Right atrium auricular region (tissue), 2 donors: ENCODE data around the gene EXOC3. TPM values are rescaled to one million over a fixed set of nuclear protein-coding genes. Genes with fewer than 3 reads are reported as not detected.

Source experiments
- DNase-seq: peaks from one replicate; pipeline ENCODE4 v3.0.0-alpha.2; 2019; ENCODE audit warnings: low spot score
- H3K27ac ChIP-seq, 2 donors: fragments of 200-600 bp; sonication (generic); 1 replicate in 1 of 2; 2 replicates in 1 of 2; pipeline ENCODE4 v1.5.1; 2016 to 2019
- H3K27me3 ChIP-seq, 2 donors: fragments of 200-600 bp; sonication (generic); one replicate each; pipeline versions ENCODE4 v1.5.1 to v1.6.0; 2017 to 2019
- H3K36me3 ChIP-seq: fragments of 200-600 bp; sonication (generic); one replicate; pipeline ENCODE4 v1.5.1; 2016
- H3K4me1 ChIP-seq, 2 donors: fragments of 200-600 bp; sonication (generic); one replicate each; pipeline versions ENCODE4 v1.5.1 to v1.6.0; 2017 to 2019
- H3K4me3 ChIP-seq, 2 donors: fragments of 200-600 bp; sonication (generic); 1 replicate in 1 of 2; 2 replicates in 1 of 2; pipeline ENCODE4 v1.5.1; 2017 to 2019; ENCODE audit warnings: mild to moderate bottlenecking in 1 of 2, moderate library complexity in 1 of 2
- H3K9me3 ChIP-seq, 2 donors: fragments of 200-600 bp; sonication (generic); one replicate each; pipeline ENCODE4 v1.5.1; 2019
- CTCF ChIP-seq, 2 donors: fragments of 200-600 bp; sonication (generic); IDR thresholded peaks; one replicate each; pipeline ENCODE4 v1.5.1; 2019; ENCODE audit warnings: antibody characterized with exemption in 2 of 2
- total RNA-seq, 2 donors: library from RNA; depleted of rRNA; stranded (reverse); fragments of >200 nt; gene quantifications; one replicate each; pipeline ENCODE4 v1.1.0, GENCODE V29; 2016

EXOC3 gene
- total RNA-seq, 2 donors from 2014 or later, result 34.7 to 40.7 TPM

- Histone ChIP-seq H3K4me3 (no peak overlapping the region), H3K9me3 (peaks cover 0 to 20% of the 10 kb centered on the region in 2 donors), H3K4me1 (no peaks in the 10 kb centered on the region), H3K27me3 (no peaks in the 10 kb centered on the region), H3K36me3 (peaks cover 81% of the 10 kb centered on the region), H3K27ac (no peak overlapping the region)
- DNase-seq, result no peak
- TF ChIP-seq CTCF (IDR thresholded peaks at IDR 0.05), result no peak
Measured at GRCh38 chr5:453725-454481, 10.9 kb downstream of the EXOC3 start.

GRCh38 chr5:454936-455335, 12.0 kb downstream of the EXOC3 start:
- TF ChIP-seq CTCF (IDR thresholded peaks at IDR 0.05), result no peak
- Histone ChIP-seq H3K27me3 (no peaks in the 10 kb centered on the region), H3K4me3 (no peak overlapping the region), H3K4me1 (no peaks in the 10 kb centered on the region), H3K36me3 (peaks cover 77% of the 10 kb centered on the region), H3K27ac (no peak overlapping the region), H3K9me3 (peaks cover 0 to 20% of the 10 kb centered on the region in 2 donors)
- DNase-seq, result no peak

- H3K27ac ChIP-seq, result no peak overlapping the region
- TF ChIP-seq CTCF (IDR thresholded peaks at IDR 0.05), result no peak
- H3K4me3 ChIP-seq, result no peak overlapping the region
- DNase-seq, result no peak
- H3K36me3 ChIP-seq, result peaks cover 76% of the 10 kb centered on the region
- no peaks in the 10 kb centered on the region for H3K27me3 ChIP-seq
- peaks cover 0 to 20% of the 10 kb centered on the region in 2 donors for H3K9me3 ChIP-seq
- no peaks in the 10 kb centered on the region for H3K4me1 ChIP-seq
Measured at GRCh38 chr5:455806-456205, 12.8 kb downstream of the EXOC3 start.

GRCh38 chr5:456351-457194, 13.6 kb downstream of the EXOC3 start:
- no peaks in the 10 kb centered on the region for H3K4me1 ChIP-seq
- H3K4me3 ChIP-seq, result no peak overlapping the region
- peaks cover 69% of the 10 kb centered on the region for H3K36me3 ChIP-seq
- H3K9me3 ChIP-seq, result peaks cover 0 to 14% of the 10 kb centered on the region in 2 donors
- no peak for DNase-seq
- H3K27ac ChIP-seq, result no peak overlapping the region
- no peak for TF ChIP-seq CTCF (IDR thresholded peaks at IDR 0.05)
- H3K27me3 ChIP-seq, result no peaks in the 10 kb centered on the region

GRCh38 chr5:457195-457961, 14.4 kb downstream of the EXOC3 start:
- Histone ChIP-seq H3K36me3 (peaks cover 67% of the 10 kb centered on the region), H3K27me3 (no peaks in the 10 kb centered on the region), H3K27ac (no peak overlapping the region), H3K4me1 (no peaks in the 10 kb centered on the region), H3K4me3 (no peak overlapping the region), H3K9me3 (peaks cover 0 to 5% of the 10 kb centered on the region in 2 donors)
- no peak for DNase-seq
- TF ChIP-seq CTCF (IDR thresholded peaks at IDR 0.05), result no peak
